ENCODE measurements around the gene MAJIN. TPM values are rescaled to one million over a fixed set of nuclear protein-coding genes. Genes with fewer than 3 reads are reported as not detected.

MAJIN gene
- total and polyA plus RNA-seq, 9 of the 15 experiments (the other 6 are each of a cell fraction or from before 2014, with no cell fraction given) = 0.17 to 0.83 (median 0.24) TPM; not detected in 2

DNA sequence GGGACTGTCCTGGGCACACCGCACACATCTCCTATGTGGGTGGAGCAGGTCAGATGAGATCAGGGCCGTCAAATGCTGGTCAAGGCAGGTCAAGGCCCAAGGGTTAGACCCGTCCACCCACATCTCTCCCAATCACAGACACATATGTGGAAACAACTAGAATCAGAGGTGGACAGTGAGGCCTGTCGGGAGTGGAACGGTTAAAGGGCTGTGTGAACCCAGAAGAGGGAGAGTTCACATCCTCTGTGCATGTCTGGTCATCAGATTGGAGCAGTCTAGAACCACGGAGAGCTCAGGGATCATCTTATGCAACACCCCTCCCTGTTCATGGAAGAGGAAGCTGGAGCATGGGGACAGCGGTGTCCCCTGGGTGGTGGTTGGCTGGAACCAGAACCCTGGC, 47.9 kb upstream of the MAJIN start (continued):
- TF ChIP-seq BMI1 (IDR thresholded peaks at IDR 0.05; ENCODE audit: low read length) (no peak), SREBF1 (IDR thresholded peaks at IDR 0.05; ENCODE audit: borderline replicate concordance, low read depth, low read length) (no peak), ZNF75A (CRISPR knock-in tag; IDR thresholded peaks at IDR 0.05) (no peak), ZNF280A (IDR thresholded peaks at IDR 0.05; ENCODE audit: low read depth, partially characterized antibody) (no peak), TCFL5 (CRISPR knock-in tag; conservative IDR thresholded peaks at IDR 0.05) (no peak), ARNT (IDR thresholded peaks at IDR 0.05) (no peak), ZNF436 (CRISPR knock-in tag; IDR thresholded peaks at IDR 0.05) (no peak), ZNF133 (CRISPR knock-in tag; IDR thresholded peaks at IDR 0.05) (no peak), PCBP2 (IDR thresholded peaks at IDR 0.05; ENCODE audit: low read depth, low read length, poor library complexity, severe bottlenecking) (no peak), PRPF4 (IDR thresholded peaks at IDR 0.05; ENCODE audit: insufficient read depth, low read depth, low read length, poor library complexity, severe bottlenecking) (no peak)
- TF ChIP-seq, protein P1, sequence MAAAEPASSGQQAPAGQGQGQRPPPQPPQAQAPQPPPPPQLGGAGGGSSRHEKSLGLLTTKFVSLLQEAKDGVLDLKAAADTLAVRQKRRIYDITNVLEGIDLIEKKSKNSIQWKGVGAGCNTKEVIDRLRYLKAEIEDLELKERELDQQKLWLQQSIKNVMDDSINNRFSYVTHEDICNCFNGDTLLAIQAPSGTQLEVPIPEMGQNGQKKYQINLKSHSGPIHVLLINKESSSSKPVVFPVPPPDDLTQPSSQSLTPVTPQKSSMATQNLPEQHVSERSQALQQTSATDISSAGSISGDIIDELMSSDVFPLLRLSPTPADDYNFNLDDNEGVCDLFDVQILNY (CRISPR knock-in tag; IDR thresholded peaks at IDR 0.05) = no peak
- TF ChIP-seq, protein P2, sequence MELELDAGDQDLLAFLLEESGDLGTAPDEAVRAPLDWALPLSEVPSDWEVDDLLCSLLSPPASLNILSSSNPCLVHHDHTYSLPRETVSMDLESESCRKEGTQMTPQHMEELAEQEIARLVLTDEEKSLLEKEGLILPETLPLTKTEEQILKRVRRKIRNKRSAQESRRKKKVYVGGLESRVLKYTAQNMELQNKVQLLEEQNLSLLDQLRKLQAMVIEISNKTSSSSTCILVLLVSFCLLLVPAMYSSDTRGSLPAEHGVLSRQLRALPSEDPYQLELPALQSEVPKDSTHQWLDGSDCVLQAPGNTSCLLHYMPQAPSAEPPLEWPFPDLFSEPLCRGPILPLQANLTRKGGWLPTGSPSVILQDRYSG (tag; conservative IDR thresholded peaks at IDR 0.05; ENCODE audit: low read depth) = no peak

Measured in K562 (cell line).